ENCODE measurements around the gene AKT1S1.

GRCh38 chr19:49837425-49837824 is 39.7 kb downstream of the AKT1S1 start:
- TF ChIP-seq PKNOX1 (IDR thresholded peaks at IDR 0.05) (no peak), TARDBP (IDR thresholded peaks at IDR 0.05) (no peak), SP1 (IDR thresholded peaks at IDR 0.05) (no peak), L3MBTL2 (conservative IDR thresholded peaks at IDR 0.05) (no peak), FOXK2 (IDR thresholded peaks at IDR 0.05) (no peak), ELF4 (IDR thresholded peaks at IDR 0.05) (no peak), ARNT (IDR thresholded peaks at IDR 0.05) (no peak), CTBP1 (IDR thresholded peaks at IDR 0.05; ENCODE audit: borderline replicate concordance) (no peak), FOXM1 (IDR thresholded peaks at IDR 0.05; ENCODE audit: borderline replicate concordance) (no peak), ZNF384 (IDR thresholded peaks at IDR 0.05) (no peak)

Measured in HEK293T (cell line).